Hematopoietic multipotent progenitor cell treated with erythropoietin and hydrocortisone succinate and interleukin-3 and kit ligand, for 17 days (in vitro differentiated cells): ENCODE measurements around the gene ASAP2.

Experiments used
- DNase-seq: peaks from one replicate; pipeline ENCODE4 v3.0.0-alpha.2; 2015; ENCODE audit warnings: low spot score

Gene ASAP2

GRCh38 chr2:9184361-9184760, 22.3 kb upstream of the ASAP2 start:
- no peak for DNase-seq

GRCh38 chr2:9187620-9188214, 18.9 kb upstream of the ASAP2 start:
- no peak for DNase-seq

GRCh38 chr2:9188823-9189222, 17.8 kb upstream of the ASAP2 start:
- DNase-seq = no peak

GRCh38 chr2:9189901-9190300, 16.7 kb upstream of the ASAP2 start:
- no peak for DNase-seq

GRCh38 chr2:9191041-9191481, 15.6 kb upstream of the ASAP2 start:
- no peak for DNase-seq

- DNase-seq = no peak
These were observed 13.9 kb upstream of the ASAP2 start for GRCh38 chr2:9192712-9193111.

- no peak for DNase-seq
These were observed 12.3 kb upstream of the ASAP2 start for GRCh38 chr2:9194352-9194751.

- DNase-seq = no peak
These were observed 10.0 kb upstream of the ASAP2 start for GRCh38 chr2:9196637-9197036.

- DNase-seq = no peak
These were observed 8.7 kb upstream of the ASAP2 start for GRCh38 chr2:9197916-9198315.

- no peak for DNase-seq
These were observed 6.6 kb upstream of the ASAP2 start for GRCh38 chr2:9199716-9200632.

GRCh38 chr2:9200633-9201015, 6.0 kb upstream of the ASAP2 start:
- DNase-seq = no peak

GRCh38 chr2:9201185-9201891, 5.3 kb upstream of the ASAP2 start:
- no peak for DNase-seq

- DNase-seq = no peak
These were observed 3.6 kb upstream of the ASAP2 start for GRCh38 chr2:9203006-9203405.

GRCh38 chr2:9203876-9204275, 2.7 kb upstream of the ASAP2 start:
- DNase-seq = no peak

GRCh38 chr2:9204939-9205338, 1.7 kb upstream of the ASAP2 start:
- DNase-seq = no peak

- no peak for DNase-seq
These were observed 1.1 kb upstream of the ASAP2 start for GRCh38 chr2:9205486-9205885.

GRCh38 chr2:9206991-9207640, 504 bp downstream of the ASAP2 start:
- no peak for DNase-seq

- DNase-seq = no peak
These were observed 1.2 kb downstream of the ASAP2 start for GRCh38 chr2:9207641-9208311.

- no peak for DNase-seq
These were observed 2.3 kb downstream of the ASAP2 start for GRCh38 chr2:9208875-9209274.

GRCh38 chr2:9210030-9210429, 3.4 kb downstream of the ASAP2 start:
- DNase-seq = no peak

- no peak for DNase-seq
These were observed 4.9 kb downstream of the ASAP2 start for GRCh38 chr2:9211496-9211895.
